Measurements from ENCODE around the gene GPR108. TPM values are rescaled to one million over a fixed set of nuclear protein-coding genes. Genes with fewer than 3 reads are reported as not detected.
"Not testable (repeated sequence)": the region's sequence is repeated elsewhere in the genome, so short reads cannot be mapped to it uniquely, and the experiment has no call there.

GPR108 gene
- total RNA-seq, result 10 to 100 TPM; 56.0 to 62.9 TPM

GRCh38 chr19:6737284-6737872 lies at the start of gene GPR108:
GPR108 (minus strand) TSS chr19:6737580; CDS start chr19:6737576, 4 bp downstream.
- Mint-ChIP-seq H3K9me3 (no peaks in the 10 kb centered on the region), H3K4me1 (peaks cover 36% of the 10 kb centered on the region), H3K36me3 (peaks cover 15% of the 10 kb centered on the region), H3K4me3 (peak within 1 kb of the TSS; percentile 99), H3K27me3 (no peaks in the 10 kb centered on the region), H3K27ac (peak within 1 kb of the TSS; percentile 99)
- peak; percentile 100 for DNase-seq

- Mint-ChIP-seq H3K9me3 (peaks cover 12% of the 10 kb centered on the region), H3K27me3 (no peaks in the 10 kb centered on the region), H3K4me3 (no peak overlapping the region), H3K27ac (no peak overlapping the region), H3K36me3 (peaks cover 52% of the 10 kb centered on the region), H3K4me1 (peaks cover 60% of the 10 kb centered on the region)
- no peak for DNase-seq
Measured at GRCh38 chr19:6779206-6779605, 41.8 kb upstream of the GPR108 start.

GRCh38 chr19:6778386-6778785 lies 41.0 kb upstream of the GPR108 start:
- Mint-ChIP-seq H3K9me3 (peaks cover 14% of the 10 kb centered on the region), H3K4me1 (peaks cover 62% of the 10 kb centered on the region), H3K27ac (peak overlapping the region; percentile 70), H3K27me3 (no peaks in the 10 kb centered on the region), H3K4me3 (no peak overlapping the region), H3K36me3 (peaks cover 56% of the 10 kb centered on the region)
- DNase-seq, result no peak

- Mint-ChIP-seq H3K4me3 (no peak overlapping the region), H3K4me1 (peaks cover 58% of the 10 kb centered on the region)
Measured at GRCh38 chr19:6777434-6777833, 40.1 kb upstream of the GPR108 start.

GRCh38 chr19:6776999-6777398 lies 39.6 kb upstream of the GPR108 start:
- Mint-ChIP-seq H3K4me1 (peaks cover 62% of the 10 kb centered on the region), H3K27me3 (no peaks in the 10 kb centered on the region), H3K36me3 (peaks cover 55% of the 10 kb centered on the region), H3K27ac (no peak overlapping the region), H3K4me3 (no peak overlapping the region), H3K9me3 (peaks cover 14% of the 10 kb centered on the region)
- no peak for DNase-seq

More at GRCh38 chr19:6777434-6777833, 40.1 kb upstream of the GPR108 start:
- no peaks in the 10 kb centered on the region for H3K27me3 Mint-ChIP-seq
- no peak overlapping the region for H3K27ac Mint-ChIP-seq
- DNase-seq, result no peak
- H3K9me3 Mint-ChIP-seq, result peaks cover 14% of the 10 kb centered on the region
- peaks cover 55% of the 10 kb centered on the region for H3K36me3 Mint-ChIP-seq

- peak overlapping the region; percentile 7 for H3K27ac Mint-ChIP-seq
- not testable (repeated sequence) for DNase-seq, H3K27me3 Mint-ChIP-seq
- H3K4me1 Mint-ChIP-seq, result peaks cover 57% of the 10 kb centered on the region
- H3K9me3 Mint-ChIP-seq, result peaks cover 14% of the 10 kb centered on the region
- peaks cover 45% of the 10 kb centered on the region for H3K36me3 Mint-ChIP-seq
- H3K4me3 Mint-ChIP-seq, result peak overlapping the region; percentile 30
Measured at GRCh38 chr19:6776045-6776444, 38.7 kb upstream of the GPR108 start.

GRCh38 chr19:6774821-6775707 lies 37.7 kb upstream of the GPR108 start:
- Mint-ChIP-seq H3K27me3 (no peaks in the 10 kb centered on the region), H3K4me1 (peaks cover 52% of the 10 kb centered on the region), H3K4me3 (peak overlapping the region; percentile 97), H3K36me3 (peaks cover 44% of the 10 kb centered on the region), H3K27ac (peak overlapping the region; percentile 56), H3K9me3 (peaks cover 14% of the 10 kb centered on the region)
- no peak for DNase-seq

- Mint-ChIP-seq H3K36me3 (peaks cover 44% of the 10 kb centered on the region), H3K9me3 (peaks cover 14% of the 10 kb centered on the region), H3K27ac (peak overlapping the region; percentile 97), H3K4me1 (peaks cover 49% of the 10 kb centered on the region), H3K4me3 (peak overlapping the region; percentile 97), H3K27me3 (no peaks in the 10 kb centered on the region)
- peak; percentile 72 for DNase-seq
Measured at GRCh38 chr19:6773323-6773931, 36.0 kb upstream of the GPR108 start.

- H3K27me3 Mint-ChIP-seq, result no peaks in the 10 kb centered on the region
- H3K27ac Mint-ChIP-seq, result peak overlapping the region; percentile 97
- peak overlapping the region; percentile 97 for H3K4me3 Mint-ChIP-seq
- peaks cover 39% of the 10 kb centered on the region for H3K36me3 Mint-ChIP-seq
- DNase-seq, result no peak
- peaks cover 49% of the 10 kb centered on the region for H3K4me1 Mint-ChIP-seq
- H3K9me3 Mint-ChIP-seq, result peaks cover 14% of the 10 kb centered on the region
Measured at GRCh38 chr19:6772866-6773322, 35.5 kb upstream of the GPR108 start.

- Mint-ChIP-seq H3K4me1 (peaks cover 46% of the 10 kb centered on the region), H3K27me3 (no peaks in the 10 kb centered on the region), H3K9me3 (peaks cover 14% of the 10 kb centered on the region)
Measured at GRCh38 chr19:6772028-6772865, 34.9 kb upstream of the GPR108 start, which contains the start of gene VAV1. VAV1 (plus strand) TSS chr19:6772708; CDS start chr19:6772808, 100 bp downstream.

GRCh38 chr19:6771648-6772027 lies 34.3 kb upstream of the GPR108 start:
- not testable (repeated sequence) for DNase-seq, H3K27me3 Mint-ChIP-seq
- Mint-ChIP-seq H3K27ac (peak overlapping the region; percentile 97), H3K4me3 (peak overlapping the region; percentile 97), H3K36me3 (peaks cover 26% of the 10 kb centered on the region), H3K9me3 (peaks cover 14% of the 10 kb centered on the region), H3K4me1 (peaks cover 44% of the 10 kb centered on the region)

More at GRCh38 chr19:6772028-6772865, 34.9 kb upstream of the GPR108 start, which contains the start of gene VAV1:
- peaks cover 32% of the 10 kb centered on the region for H3K36me3 Mint-ChIP-seq
- peak within 1 kb of the TSS; percentile 97 for H3K4me3 Mint-ChIP-seq
- DNase-seq, result peak; percentile 81
- peak within 1 kb of the TSS; percentile 97 for H3K27ac Mint-ChIP-seq

- Mint-ChIP-seq H3K9me3 (peaks cover 2% of the 10 kb centered on the region), H3K27ac (peak overlapping the region; percentile 42), H3K27me3 (no peaks in the 10 kb centered on the region), H3K4me3 (no peak overlapping the region), H3K4me1 (peaks cover 44% of the 10 kb centered on the region), H3K36me3 (peaks cover 6% of the 10 kb centered on the region)
- DNase-seq, result no peak
Measured at GRCh38 chr19:6769006-6769619, 31.7 kb upstream of the GPR108 start.

GRCh38 chr19:6768236-6768785 lies 30.9 kb upstream of the GPR108 start:
- H3K4me3 Mint-ChIP-seq, result peak overlapping the region; percentile 89
- no peak for DNase-seq
- H3K4me1 Mint-ChIP-seq, result peaks cover 40% of the 10 kb centered on the region
- H3K27me3 Mint-ChIP-seq, result no peaks in the 10 kb centered on the region
- H3K36me3 Mint-ChIP-seq, result peaks cover under 1% of the 10 kb centered on the region
- peak overlapping the region; percentile 87 for H3K27ac Mint-ChIP-seq
- no peaks in the 10 kb centered on the region for H3K9me3 Mint-ChIP-seq

Measured in activated naive CD8-positive, alpha-beta T cell treated with anti-CD3 and anti-CD28 coated beads for 36 hours (primary cell).